GM12865 (cell line): Measurements from ENCODE around the gene UBQLN4.
A peak's percentile ranks its signal among the peaks of the same experiment; 100 is the strongest.

Source experiments
- DNase-seq: peaks from one replicate; pipeline ENCODE4 v3.0.0; 2010; ENCODE audit warnings: low read depth
- H3K4me3 ChIP-seq: 2 replicates; pipeline ENCODE4 v1.5.1; 2011; ENCODE audit warnings: mild to moderate bottlenecking, low read depth, low read length, control low read depth
- TF ChIP-seq, protein P1 (sequence below): IDR thresholded peaks from 2 replicates; pipeline ENCODE4 v1.5.1; 2011; ENCODE audit warnings: low read length, control low read depth, low read depth, inconsistent platforms; ENCODE audit not compliant: insufficient read depth; ENCODE audit errors: missing control alignments

UBQLN4 gene

DNA sequence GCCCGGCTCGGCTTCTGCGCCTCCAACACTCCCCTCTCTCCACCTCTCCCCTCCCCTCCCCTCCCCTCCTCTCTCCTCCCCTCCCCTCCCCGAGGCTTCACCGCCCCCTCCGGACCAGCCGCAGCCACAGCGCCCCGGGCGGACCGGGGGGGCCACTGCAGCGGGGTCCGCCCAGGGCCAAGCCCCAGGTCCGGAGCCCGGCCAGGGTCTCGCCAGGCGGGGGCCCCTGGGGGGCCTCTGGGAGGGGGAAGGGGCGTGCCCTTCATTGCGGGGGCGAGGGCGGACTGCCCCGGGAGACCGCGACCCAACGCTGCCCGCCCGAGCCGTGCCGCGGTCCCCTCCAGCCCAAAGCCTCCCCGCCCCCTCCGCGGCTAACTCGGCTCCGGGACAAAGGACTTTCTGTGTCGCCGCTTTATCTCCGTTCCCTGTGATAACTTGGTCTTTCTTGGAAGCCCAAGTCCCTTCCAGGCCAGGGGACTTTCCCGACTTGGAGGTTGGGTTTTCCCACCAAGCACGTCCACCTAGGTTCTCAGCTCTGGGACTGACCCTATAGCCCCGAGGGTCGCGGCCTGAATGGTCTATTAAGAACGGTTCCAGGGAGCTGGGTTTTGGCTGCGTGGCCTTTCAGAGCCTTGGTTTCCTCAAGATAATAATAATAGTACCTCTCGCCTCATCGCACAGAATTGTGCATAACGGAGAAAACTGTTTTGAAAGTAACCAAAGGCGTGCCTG is at the start of gene UBQLN4:
TSS of gene UBQLN4 (minus strand) at position 31 of the 732 bp plus-strand sequence. CDS start 97 bp downstream, outside the sequence.
- TF ChIP-seq, protein P1, sequence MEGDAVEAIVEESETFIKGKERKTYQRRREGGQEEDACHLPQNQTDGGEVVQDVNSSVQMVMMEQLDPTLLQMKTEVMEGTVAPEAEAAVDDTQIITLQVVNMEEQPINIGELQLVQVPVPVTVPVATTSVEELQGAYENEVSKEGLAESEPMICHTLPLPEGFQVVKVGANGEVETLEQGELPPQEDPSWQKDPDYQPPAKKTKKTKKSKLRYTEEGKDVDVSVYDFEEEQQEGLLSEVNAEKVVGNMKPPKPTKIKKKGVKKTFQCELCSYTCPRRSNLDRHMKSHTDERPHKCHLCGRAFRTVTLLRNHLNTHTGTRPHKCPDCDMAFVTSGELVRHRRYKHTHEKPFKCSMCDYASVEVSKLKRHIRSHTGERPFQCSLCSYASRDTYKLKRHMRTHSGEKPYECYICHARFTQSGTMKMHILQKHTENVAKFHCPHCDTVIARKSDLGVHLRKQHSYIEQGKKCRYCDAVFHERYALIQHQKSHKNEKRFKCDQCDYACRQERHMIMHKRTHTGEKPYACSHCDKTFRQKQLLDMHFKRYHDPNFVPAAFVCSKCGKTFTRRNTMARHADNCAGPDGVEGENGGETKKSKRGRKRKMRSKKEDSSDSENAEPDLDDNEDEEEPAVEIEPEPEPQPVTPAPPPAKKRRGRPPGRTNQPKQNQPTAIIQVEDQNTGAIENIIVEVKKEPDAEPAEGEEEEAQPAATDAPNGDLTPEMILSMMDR: peak; percentile 73
- peak within 1 kb of the TSS; percentile 94 for H3K4me3 ChIP-seq
- peak; percentile 93 for DNase-seq

DNA sequence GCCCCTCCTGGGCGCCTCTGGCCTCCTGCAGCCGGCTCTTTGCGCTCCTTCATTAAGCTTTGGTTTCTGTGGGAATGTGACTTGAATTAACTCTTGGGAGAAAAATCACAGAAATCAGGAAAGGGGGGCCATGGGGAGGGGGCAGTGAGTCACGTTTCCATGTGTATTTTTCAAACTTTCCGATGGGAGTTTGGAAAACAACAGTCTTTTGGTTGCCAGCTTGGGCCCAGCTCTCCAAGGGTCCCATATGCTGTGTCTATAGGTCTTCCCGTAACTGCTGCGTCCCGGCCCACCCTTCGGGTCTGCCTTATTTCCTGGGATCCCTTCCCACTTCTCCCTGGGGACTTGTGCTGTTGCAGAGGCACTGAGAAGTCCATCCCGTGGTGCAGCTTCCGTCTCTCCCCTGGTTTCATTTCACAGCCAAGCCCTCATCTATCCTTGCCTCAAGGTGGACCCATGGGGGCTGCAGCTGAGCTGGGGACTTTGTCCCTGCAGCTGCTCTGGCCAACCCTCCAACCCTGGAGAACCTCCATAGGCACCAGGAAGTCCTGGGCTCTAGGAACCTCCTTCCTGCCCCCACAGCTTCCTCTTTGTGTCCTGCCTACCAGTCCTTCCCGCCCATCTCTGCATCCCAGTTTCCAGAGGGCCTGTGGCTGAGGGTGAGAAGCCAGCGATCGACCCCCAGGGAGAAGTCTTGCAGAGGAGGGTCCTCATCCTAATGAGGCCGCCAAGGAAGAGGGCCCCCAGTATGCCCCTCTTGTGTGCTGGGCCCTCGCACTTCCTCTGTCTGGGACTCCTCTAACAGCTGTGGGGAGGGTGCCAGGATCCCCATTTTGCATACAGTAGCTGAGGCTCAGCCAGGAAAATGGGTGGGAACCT is 49.3 kb upstream of the UBQLN4 start:
- H3K4me3 ChIP-seq: no peak overlapping the region
- TF ChIP-seq, protein P1: no peak
- no peak for DNase-seq

DNA sequence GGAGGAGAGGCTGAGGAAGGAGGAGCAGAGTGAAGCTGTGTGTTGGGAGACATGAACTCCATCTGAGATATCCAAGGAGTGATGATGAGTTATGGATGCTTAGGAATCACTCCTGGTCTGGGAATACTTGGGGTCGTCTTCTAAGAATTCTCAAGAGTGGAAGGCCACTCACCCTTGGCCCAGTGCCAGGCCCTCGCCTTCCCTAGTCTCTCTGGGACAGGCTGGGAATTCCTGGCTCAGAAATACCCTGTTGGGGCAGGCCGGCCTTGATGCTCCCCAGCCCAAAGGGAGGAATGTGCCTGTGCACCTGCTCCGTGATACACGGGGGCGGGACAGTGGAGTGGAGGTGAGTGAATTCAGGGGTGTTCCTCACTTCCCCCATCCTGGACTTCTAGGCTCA is 48.3 kb upstream of the UBQLN4 start:
- no peak overlapping the region for H3K4me3 ChIP-seq
- DNase-seq: no peak
- TF ChIP-seq, protein P1: no peak

DNA sequence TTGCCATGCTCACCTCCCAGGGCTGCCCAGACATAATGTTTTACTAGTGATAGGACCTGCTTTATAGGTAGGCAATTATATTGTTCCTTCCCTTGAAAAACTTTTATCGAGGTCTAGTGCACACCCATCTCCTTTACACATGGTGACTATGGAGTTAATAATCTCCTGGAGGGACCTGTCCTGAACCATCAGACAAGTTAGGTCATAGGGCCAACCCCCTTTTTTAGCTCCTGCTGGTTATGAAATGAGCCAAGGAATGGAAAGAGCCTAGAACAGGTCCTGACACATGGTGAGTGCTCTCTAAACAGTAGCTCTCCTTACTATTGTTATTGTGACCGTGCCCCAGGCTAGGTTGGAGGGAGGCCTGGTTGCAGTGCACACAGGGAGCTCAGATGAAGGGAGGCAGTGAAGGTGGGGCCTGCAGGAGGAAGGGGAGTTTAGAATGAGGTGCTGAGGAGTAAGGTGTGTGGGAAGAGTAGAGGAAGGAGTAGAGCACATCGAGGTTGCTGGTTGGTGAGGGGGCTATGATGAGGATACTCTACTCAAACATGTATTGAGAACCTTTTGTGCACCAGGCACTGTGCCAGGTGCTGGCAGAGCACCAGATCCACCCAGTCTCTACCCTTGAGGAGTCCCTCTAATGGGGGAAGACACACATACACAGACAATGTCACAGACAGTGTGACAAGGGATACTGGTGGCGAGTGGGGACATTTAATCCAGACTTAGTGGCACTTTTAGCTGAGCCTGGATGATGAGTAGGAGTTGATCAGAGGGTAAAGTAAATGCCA is 46.8 kb upstream of the UBQLN4 start:
- H3K4me3 ChIP-seq: no peak overlapping the region
- TF ChIP-seq, protein P1: no peak
- no peak for DNase-seq

DNA sequence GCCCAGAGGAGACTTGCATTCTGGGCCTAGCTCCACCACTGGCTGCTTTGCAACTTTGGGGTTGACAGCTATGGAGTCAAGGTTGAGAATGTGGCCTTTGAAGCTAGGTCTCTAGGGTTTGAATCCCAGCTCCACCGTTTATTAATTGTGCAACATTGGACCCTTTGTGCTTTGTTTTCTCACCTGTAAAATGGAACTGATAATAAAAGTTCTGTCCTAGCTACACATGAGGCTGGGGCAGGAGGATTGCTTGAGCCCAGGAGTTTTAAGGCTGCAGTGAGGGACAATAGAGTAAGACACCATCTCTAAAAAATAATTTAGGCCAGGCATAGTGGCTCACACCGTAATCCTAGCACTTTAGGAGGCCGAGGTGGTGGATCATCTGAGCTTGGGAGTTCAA is 45.7 kb upstream of the UBQLN4 start:
- no peak overlapping the region for H3K4me3 ChIP-seq
- DNase-seq: no peak
- TF ChIP-seq, protein P1: no peak

DNA sequence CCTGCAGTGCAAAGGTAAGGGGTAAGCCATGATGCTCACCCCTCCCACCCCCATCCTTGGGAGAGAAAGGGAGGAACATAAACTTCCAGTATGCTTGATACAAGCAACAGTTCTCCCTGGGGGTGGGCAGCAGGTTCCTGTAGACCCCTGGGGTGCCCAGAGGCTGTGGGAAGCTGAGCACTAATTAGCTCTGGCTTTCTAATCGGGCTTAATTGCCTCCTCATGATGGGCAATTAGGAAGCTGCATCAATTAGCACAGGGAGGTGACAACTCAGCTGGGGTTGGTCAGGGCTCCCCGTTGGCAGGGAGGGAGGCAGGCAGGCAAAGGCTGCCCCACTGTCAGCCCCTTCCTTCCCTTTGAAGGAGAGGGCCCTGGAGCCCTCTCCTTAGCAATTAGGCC is 45.2 kb upstream of the UBQLN4 start:
- no peak overlapping the region for H3K4me3 ChIP-seq
- TF ChIP-seq, protein P1: no peak
- DNase-seq: no peak
